DND-41 (cell line): ENCODE data around the gene BCAS3.

Experiments
- ATAC-seq: fragments of 200-7000 bp; cut with Tn5 transposase; 3 replicates; pipeline ENCODE4 v1.9.1; 2021; ENCODE audit warnings: low read depth; ENCODE audit not compliant: insufficient read depth
- DNase-seq: peaks from one replicate; pipeline ENCODE4 v3.0.0-alpha.2; 2020
- H2AFZ ChIP-seq: 2 replicates; pipeline ENCODE4 v1.6.0; 2012; ENCODE audit warnings: low read depth, low read length
- H3K27ac ChIP-seq: 2 replicates; pipeline ENCODE4 v1.5.1; 2012; ENCODE audit warnings: low read length, inconsistent platforms
- H3K27me3 ChIP-seq: fragments of 200-600 bp; sonication (generic); 2 replicates; pipeline ENCODE4 v1.6.0; 2012; ENCODE audit warnings: low read length, mild to moderate bottlenecking, inconsistent platforms; ENCODE audit not compliant: insufficient read depth, poor library complexity
- H3K36me3 ChIP-seq: 2 replicates; pipeline ENCODE4 v1.5.1; 2012; ENCODE audit warnings: low read length, inconsistent platforms; ENCODE audit not compliant: insufficient read depth
- H3K4me1 ChIP-seq: 2 replicates; pipeline ENCODE4 v1.5.1; 2012; ENCODE audit warnings: mild to moderate bottlenecking, low read length; ENCODE audit not compliant: insufficient read depth
- H3K4me2 ChIP-seq: 2 replicates; pipeline ENCODE4 v1.6.0; 2012; ENCODE audit warnings: mild to moderate bottlenecking, moderate library complexity, low read length, inconsistent platforms; ENCODE audit not compliant: insufficient read depth
- H3K4me3 ChIP-seq, 2 experiments: fragments of 200-600 bp in 1 of 2; shearing (Covaris generic) in 1 of 2; 2 replicates each; pipeline ENCODE4 v1.5.1; 2012 to 2016; ENCODE audit warnings: inconsistent platforms in 2 of 2, low read length in 2 of 2, mild to moderate bottlenecking in 2 of 2, low read depth in 1 of 2, moderate library complexity in 1 of 2
- H3K79me2 ChIP-seq: 2 replicates; pipeline ENCODE4 v1.6.0; 2012; ENCODE audit warnings: low read length, inconsistent platforms; ENCODE audit not compliant: insufficient read depth
- H3K9ac ChIP-seq: 2 replicates; pipeline ENCODE4 v1.6.0; 2012; ENCODE audit warnings: low read depth, mild to moderate bottlenecking, inconsistent platforms, low read length, moderate library complexity
- H3K9me3 ChIP-seq: 2 replicates; pipeline ENCODE4 v1.5.1; 2012; ENCODE audit warnings: low read length, moderate library complexity, mild to moderate bottlenecking, inconsistent platforms; ENCODE audit not compliant: insufficient read depth, severe bottlenecking
- H4K20me1 ChIP-seq: 2 replicates; pipeline ENCODE4 v1.6.0; 2012; ENCODE audit warnings: low read length; ENCODE audit not compliant: insufficient read depth
- EZH2 ChIP-seq: IDR thresholded peaks from 3 replicates; pipeline ENCODE4 v1.6.1; 2012; ENCODE audit warnings: borderline replicate concordance, low read depth, mild to moderate bottlenecking, moderate library complexity, low read length, inconsistent platforms; ENCODE audit not compliant: severe bottlenecking
- TF ChIP-seq, protein P1 (sequence below): IDR thresholded peaks from 2 replicates; pipeline ENCODE4 v1.5.1; 2012; ENCODE audit warnings: borderline replicate concordance, low read length, moderate library complexity, mild to moderate bottlenecking; ENCODE audit not compliant: poor library complexity, severe bottlenecking; ENCODE audit errors: extremely low read depth

BCAS3 gene

GRCh38 chr17:60792250-60792898 lies 114.7 kb downstream of the BCAS3 start:
- Histone ChIP-seq H3K4me1 (no peaks in the 10 kb centered on the region), H3K4me3 (no peak overlapping the region), H4K20me1 (no peaks in the 10 kb centered on the region), H3K36me3 (no peaks in the 10 kb centered on the region), H2AFZ (no peak overlapping the region), H3K27me3 (no peaks in the 10 kb centered on the region), H3K9me3 (no peaks in the 10 kb centered on the region), H3K79me2 (no peaks in the 10 kb centered on the region), H3K9ac (no peak overlapping the region), H3K27ac (no peak overlapping the region), H3K4me2 (no peak overlapping the region)
- TF ChIP-seq, protein P1, sequence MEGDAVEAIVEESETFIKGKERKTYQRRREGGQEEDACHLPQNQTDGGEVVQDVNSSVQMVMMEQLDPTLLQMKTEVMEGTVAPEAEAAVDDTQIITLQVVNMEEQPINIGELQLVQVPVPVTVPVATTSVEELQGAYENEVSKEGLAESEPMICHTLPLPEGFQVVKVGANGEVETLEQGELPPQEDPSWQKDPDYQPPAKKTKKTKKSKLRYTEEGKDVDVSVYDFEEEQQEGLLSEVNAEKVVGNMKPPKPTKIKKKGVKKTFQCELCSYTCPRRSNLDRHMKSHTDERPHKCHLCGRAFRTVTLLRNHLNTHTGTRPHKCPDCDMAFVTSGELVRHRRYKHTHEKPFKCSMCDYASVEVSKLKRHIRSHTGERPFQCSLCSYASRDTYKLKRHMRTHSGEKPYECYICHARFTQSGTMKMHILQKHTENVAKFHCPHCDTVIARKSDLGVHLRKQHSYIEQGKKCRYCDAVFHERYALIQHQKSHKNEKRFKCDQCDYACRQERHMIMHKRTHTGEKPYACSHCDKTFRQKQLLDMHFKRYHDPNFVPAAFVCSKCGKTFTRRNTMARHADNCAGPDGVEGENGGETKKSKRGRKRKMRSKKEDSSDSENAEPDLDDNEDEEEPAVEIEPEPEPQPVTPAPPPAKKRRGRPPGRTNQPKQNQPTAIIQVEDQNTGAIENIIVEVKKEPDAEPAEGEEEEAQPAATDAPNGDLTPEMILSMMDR, result no peak
- no peak for TF ChIP-seq EZH2
- ATAC-seq (no peak), DNase-seq (no peak)

GRCh38 chr17:60798576-60798975 lies 120.9 kb downstream of the BCAS3 start:
- no peak overlapping the region for H3K9ac ChIP-seq
- no peaks in the 10 kb centered on the region for H3K36me3 ChIP-seq
- H3K27ac ChIP-seq, result no peak overlapping the region
- H2AFZ ChIP-seq, result no peak overlapping the region
- H3K4me3 ChIP-seq, result no peak overlapping the region
- H3K9me3 ChIP-seq, result no peaks in the 10 kb centered on the region
- H3K27me3 ChIP-seq, result no peaks in the 10 kb centered on the region
- TF ChIP-seq, protein P1, result no peak
- TF ChIP-seq EZH2, result no peak
- ATAC-seq (no peak), DNase-seq (no peak)
- H3K4me1 ChIP-seq, result no peaks in the 10 kb centered on the region
- H4K20me1 ChIP-seq, result no peaks in the 10 kb centered on the region
- no peak overlapping the region for H3K4me2 ChIP-seq
- no peaks in the 10 kb centered on the region for H3K79me2 ChIP-seq

- Histone ChIP-seq H3K27ac (no peak overlapping the region), H3K9ac (no peak overlapping the region), H4K20me1 (no peaks in the 10 kb centered on the region), H2AFZ (no peak overlapping the region), H3K9me3 (no peaks in the 10 kb centered on the region), H3K4me2 (no peak overlapping the region), H3K36me3 (no peaks in the 10 kb centered on the region), H3K79me2 (no peaks in the 10 kb centered on the region), H3K4me1 (no peaks in the 10 kb centered on the region), H3K27me3 (no peaks in the 10 kb centered on the region), H3K4me3 (no peak overlapping the region)
- TF ChIP-seq, protein P1, result no peak
- no peak for TF ChIP-seq EZH2
- ATAC-seq (no peak), DNase-seq (no peak)
These were observed 124.7 kb downstream of the BCAS3 start for GRCh38 chr17:60802377-60802776.
